Measurements from ENCODE around the gene TAP1.

DNA sequence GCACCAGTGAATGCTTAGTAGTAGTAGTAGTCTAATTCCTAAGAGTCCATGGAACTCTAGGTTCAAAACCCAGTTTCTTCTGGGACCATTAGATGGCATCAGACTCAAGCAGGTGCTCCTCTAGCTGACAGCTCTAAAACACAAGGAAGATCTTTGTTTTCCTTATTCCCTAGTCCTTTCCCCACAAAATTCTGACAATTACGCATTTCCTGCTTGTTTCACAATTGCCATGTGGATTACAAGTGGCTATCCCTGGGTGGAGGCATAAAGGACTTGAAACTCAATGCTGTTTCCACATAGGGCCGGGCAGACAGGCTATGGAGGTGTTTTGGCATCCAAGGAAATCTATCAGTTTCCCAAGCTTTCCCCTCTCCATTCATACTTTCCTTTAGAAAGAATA is 27.5 kb downstream of the TAP1 start:
- TF ChIP-seq, protein P1, sequence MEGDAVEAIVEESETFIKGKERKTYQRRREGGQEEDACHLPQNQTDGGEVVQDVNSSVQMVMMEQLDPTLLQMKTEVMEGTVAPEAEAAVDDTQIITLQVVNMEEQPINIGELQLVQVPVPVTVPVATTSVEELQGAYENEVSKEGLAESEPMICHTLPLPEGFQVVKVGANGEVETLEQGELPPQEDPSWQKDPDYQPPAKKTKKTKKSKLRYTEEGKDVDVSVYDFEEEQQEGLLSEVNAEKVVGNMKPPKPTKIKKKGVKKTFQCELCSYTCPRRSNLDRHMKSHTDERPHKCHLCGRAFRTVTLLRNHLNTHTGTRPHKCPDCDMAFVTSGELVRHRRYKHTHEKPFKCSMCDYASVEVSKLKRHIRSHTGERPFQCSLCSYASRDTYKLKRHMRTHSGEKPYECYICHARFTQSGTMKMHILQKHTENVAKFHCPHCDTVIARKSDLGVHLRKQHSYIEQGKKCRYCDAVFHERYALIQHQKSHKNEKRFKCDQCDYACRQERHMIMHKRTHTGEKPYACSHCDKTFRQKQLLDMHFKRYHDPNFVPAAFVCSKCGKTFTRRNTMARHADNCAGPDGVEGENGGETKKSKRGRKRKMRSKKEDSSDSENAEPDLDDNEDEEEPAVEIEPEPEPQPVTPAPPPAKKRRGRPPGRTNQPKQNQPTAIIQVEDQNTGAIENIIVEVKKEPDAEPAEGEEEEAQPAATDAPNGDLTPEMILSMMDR (IDR thresholded peaks at IDR 0.05), result no peak
- no peak for TF ChIP-seq EZH2 (IDR thresholded peaks at IDR 0.05; ENCODE audit: borderline replicate concordance, insufficient read depth, low read depth, low read length, poor library complexity, severe bottlenecking)
